K562 (cell line): ENCODE results near the gene SH3BP5. TPM values are rescaled to one million over a fixed set of nuclear protein-coding genes. Genes with fewer than 3 reads are reported as not detected.

Experiments used
- ATAC-seq: fragments of 200-7000 bp; cut with Tn5 transposase; 3 replicates; pipeline ENCODE4 v1.9.1; 2020; ENCODE audit warnings: moderate library complexity
- BruUV-seq: library from RNA; stranded (reverse); fragments of 400-500 nt; replicated peaks from 2 replicates; lab custom pipeline; 2021; lab: Mats Ljungman, UMichigan
- CTCF ChIA-PET: fragments of 300-600 bp; formaldehyde crosslinking; extraction: SDS; loops from one replicate; lab custom pipeline; 2021; ENCODE audit warnings: low intra/inter-chr PET ratio; lab: Yijun Ruan, JAX
- POLR2A ChIA-PET: fragments of 300-600, 350-650 bp; sonication (Branson Sonifier 250); formaldehyde crosslinking; extraction: SDS; loops from one replicate; lab custom pipeline; 2021; ENCODE audit warnings: antibody characterized with exemption, inconsistent platforms; lab: Yijun Ruan, JAX
- DNase-seq, 4 experiments: peaks; one replicate each; pipeline versions ENCODE4 v3.0.0 to v3.0.0-alpha.2; 2011 to 2018; ENCODE audit warnings: low spot score in 3 of 4, mixed read lengths in 3 of 4; ENCODE audit errors: extremely low read depth in 1 of 4
- FAIRE-seq: peaks from 2 replicates; lab custom pipeline; 2011; peaks lifted over from hg19 to GRCh38; lab: Jason Lieb, UNC
- H2AFZ ChIP-seq: 2 replicates; pipeline ENCODE4 v1.6.0; 2011; ENCODE audit warnings: low read depth, low read length, control low read depth, inconsistent platforms
- H3K27ac ChIP-seq: fragments of 200-600 bp; 3 replicates; pipeline ENCODE4 v1.8.0; 2011; ENCODE audit warnings: low read depth, mild to moderate bottlenecking, control low read depth, inconsistent platforms, low read length, moderate library complexity, mixed read lengths; ENCODE audit errors: extremely low read depth
- H3K27me3 ChIP-seq, 2 experiments: fragments of 300-600 bp in 1 of 2; 2 replicates in 1 of 2; 3 replicates in 1 of 2; pipeline versions ENCODE4 v1.6.0 to v1.8.0; 2011; ENCODE audit warnings: inconsistent platforms in 2 of 2, low read length in 2 of 2, mild to moderate bottlenecking in 1 of 2, mixed read lengths in 1 of 2, moderate library complexity in 1 of 2; ENCODE audit not compliant: control insufficient read depth in 2 of 2, insufficient read depth in 2 of 2
- H3K36me3 ChIP-seq: fragments of 300-600 bp; 3 replicates; pipeline ENCODE4 v1.8.0; 2011; ENCODE audit warnings: mild to moderate bottlenecking, low read length, inconsistent platforms; ENCODE audit not compliant: control insufficient read depth, insufficient read depth
- H3K4me1 ChIP-seq, 2 experiments: fragments of 200-600 bp in 1 of 2; replicated peaks in 1 of 2; 2 replicates in 1 of 2; 3 replicates in 1 of 2; pipeline versions ENCODE4 v1.5.1 to v1.8.0; 2011; ENCODE audit warnings: inconsistent platforms in 2 of 2, low read length in 2 of 2, mild to moderate bottlenecking in 1 of 2, mixed read lengths in 1 of 2, moderate library complexity in 1 of 2; ENCODE audit not compliant: control insufficient read depth in 2 of 2, insufficient read depth in 2 of 2
- H3K4me2 ChIP-seq: 2 replicates; pipeline ENCODE4 v1.6.1; 2011; ENCODE audit warnings: low read length, control low read depth, inconsistent platforms, mixed read lengths; ENCODE audit not compliant: insufficient read depth
- H3K4me3 ChIP-seq: fragments of 200-600 bp; sonication (generic), shearing (Covaris generic); 2 replicates; pipeline ENCODE4 v1.5.1; 2016; ENCODE audit warnings: control low read depth, inconsistent platforms
- H3K79me2 ChIP-seq: fragments of 200-600 bp; 3 replicates; pipeline ENCODE4 v1.8.0; 2011; ENCODE audit warnings: low read length, inconsistent platforms; ENCODE audit not compliant: control insufficient read depth, insufficient read depth
- H3K9ac ChIP-seq, 2 experiments: 2 replicates each; pipeline versions ENCODE4 v1.6.0 to v1.6.1; 2011; ENCODE audit warnings: low read depth in 2 of 2, low read length in 2 of 2, control low read depth in 1 of 2, inconsistent platforms in 1 of 2, mild to moderate bottlenecking in 1 of 2, mixed read lengths in 1 of 2; ENCODE audit not compliant: insufficient read depth in 1 of 2
- H3K9me1 ChIP-seq: one replicate; pipeline ENCODE4 v1.6.0; 2011; ENCODE audit warnings: inconsistent platforms, mild to moderate bottlenecking, low read length, moderate library complexity; ENCODE audit not compliant: control insufficient read depth, insufficient read depth
- H3K9me3 ChIP-seq: replicated peaks from 2 replicates; pipeline ENCODE4 v1.5.1; 2011; ENCODE audit warnings: low read depth, low read length, inconsistent platforms; ENCODE audit not compliant: control insufficient read depth, insufficient read depth
- H4K20me1 ChIP-seq: replicated peaks from 2 replicates; pipeline ENCODE4 v1.6.1; 2011; ENCODE audit warnings: low read length, inconsistent platforms, mixed read lengths; ENCODE audit not compliant: control insufficient read depth, insufficient read depth
- BHLHE40 ChIP-seq: IDR thresholded peaks from 2 replicates; pipeline ENCODE4 v1.6.1; 2011; ENCODE audit warnings: low read length, improper control_type of control experiment
- BMI1 ChIP-seq: fragments of 150-350 bp; IDR thresholded peaks from 2 replicates; pipeline ENCODE4 v1.6.1; 2014; ENCODE audit warnings: low read length
- CBFA2T3 ChIP-seq: fragments of 450-650 bp; IDR thresholded peaks from 2 replicates; pipeline ENCODE4 v1.6.1; 2017
- ESRRA ChIP-seq: fragments of 450-650 bp; IDR thresholded peaks from 2 replicates; pipeline ENCODE4 v1.6.1; 2014; ENCODE audit warnings: low read depth, mild to moderate bottlenecking, moderate library complexity, borderline replicate concordance
- EWSR1 ChIP-seq: fragments of 450-650 bp; IDR thresholded peaks from 2 replicates; pipeline ENCODE4 v1.6.1; 2018; ENCODE audit warnings: borderline replicate concordance, mild to moderate bottlenecking, low read depth, moderate library complexity; ENCODE audit not compliant: partially characterized antibody
- HNRNPH1 ChIP-seq: fragments of 200-400 bp; formaldehyde crosslinking; optimal IDR thresholded peaks from 2 replicates; pipeline ENCODE3; 2017; ENCODE audit warnings: low read depth, mild to moderate bottlenecking, low read length, moderate library complexity
- IRF2 ChIP-seq: sonication (generic); formaldehyde crosslinking; IDR thresholded peaks from 2 replicates; pipeline ENCODE4 v1.8.1; 2022; ENCODE audit warnings: mild to moderate bottlenecking, missing genetic modification reagents
- KLF13 ChIP-seq: fragments of 450-650 bp; IDR thresholded peaks from 2 replicates; pipeline ENCODE4 v1.6.1; 2016; ENCODE audit warnings: missing genetic modification characterization, low read depth, mild to moderate bottlenecking, missing compliant biosample characterization, moderate library complexity, borderline replicate concordance
- MED1 ChIP-seq: sonication (generic); formaldehyde crosslinking; IDR thresholded peaks from 2 replicates; pipeline ENCODE4 v1.8.1; 2023; ENCODE audit warnings: missing genetic modification reagents, borderline replicate concordance
- NFE2L1 ChIP-seq: fragments of 450-650 bp; IDR thresholded peaks from 2 replicates; pipeline ENCODE4 v1.6.1; 2016; ENCODE audit warnings: missing genetic modification characterization, low read depth, mild to moderate bottlenecking, missing compliant biosample characterization, moderate library complexity, borderline replicate concordance
- NRF1 ChIP-seq, 2 experiments: fragments of 450-650 bp; IDR thresholded peaks in 1 of 2; conservative IDR thresholded peaks in 1 of 2; 2 replicates each; pipeline ENCODE4 v1.6.1; 2014; ENCODE audit warnings: mild to moderate bottlenecking in 2 of 2
- SMAD4 ChIP-seq: fragments of 250-450 bp; sonication (Bioruptor Pico); conservative IDR thresholded peaks from 2 replicates; pipeline ENCODE4 v1.8.0; 2021; ENCODE audit warnings: inconsistent platforms, mild to moderate bottlenecking, moderate library complexity
- ZNF174 ChIP-seq: fragments of 250-450 bp; sonication (Bioruptor Pico); IDR thresholded peaks from 2 replicates; pipeline ENCODE4 v1.4.0; 2020; ENCODE audit warnings: mild to moderate bottlenecking
- WGBS: fragments of 100-300 bp; shearing (Covaris generic); methylation state at CpG from one replicate; pipeline ENCODE4 v1.1.6; 2016; ENCODE audit warnings: low coverage, mixed read lengths; ENCODE audit not compliant: insufficient coverage; ENCODE audit errors: missing lambda C conversion rate; 5-methylcytosine and 5-hydroxymethylcytosine counted together
- in situ Hi-C: fragments of 300-500 bp; cut with MboI; formaldehyde crosslinking; loops from 4 replicates; pipeline ENCODE4 v1.15.0; 2018; ENCODE audit warnings: inconsistent platforms, mixed read lengths
- intact Hi-C: fragments of 100-400 bp; cut with micrococcal nuclease; formaldehyde crosslinking; loops from 2 replicates; pipeline ENCODE4 v1.14.2; 2022
- polyA plus RNA-seq, 8 experiments: library from polyadenylated mRNA; depleted of rRNA in 4 of 8; stranded (reverse) in 5 of 8; unstranded in 3 of 8; fragments of >200 nt; fragmentation: Nextera tagmentation in 2 of 8; fragmentation: Illumina TruSeq in 1 of 8; extraction: Ambion mirVana in 2 of 8; extraction: Trizol in 1 of 8; gene quantifications; 2 replicates each; pipeline versions ENCODE4 v1.2.1 to v1.2.3, GENCODE V29; 2011 to 2014; ENCODE audit warnings: inconsistent platforms in 1 of 8, missing spikeins in 1 of 8
- total RNA-seq, 7 experiments: library from RNA; depleted of rRNA in 6 of 7; stranded (reverse); fragments of >200 nt in 6 of 7; fragmentation: Illumina TruSeq in 2 of 7; extraction: Trizol in 2 of 7; gene quantifications; 2 replicates each; pipeline versions ENCODE4 v1.2.1 to v1.2.3, GENCODE V29; 2011 to 2021; ENCODE audit warnings: low replicate concordance in 1 of 7
- TF ChIP-seq, protein P1 (sequence below): fragments of 450-650 bp; formaldehyde crosslinking; IDR thresholded peaks from 2 replicates; pipeline ENCODE4 v1.4.0; 2020; ENCODE audit warnings: mild to moderate bottlenecking, moderate library complexity
- TF ChIP-seq, protein P2 (sequence below): fragments of 450-650 bp; formaldehyde crosslinking; IDR thresholded peaks from 2 replicates; pipeline ENCODE4 v1.4.0; 2020; ENCODE audit warnings: mild to moderate bottlenecking, moderate library complexity

The SH3BP5 gene
- total and polyA plus RNA-seq, 9 of the 15 experiments (the other 6 are each of a cell fraction or from before 2014, with no cell fraction given): 2.9 to 29.0 (median 14.9) TPM

DNA sequence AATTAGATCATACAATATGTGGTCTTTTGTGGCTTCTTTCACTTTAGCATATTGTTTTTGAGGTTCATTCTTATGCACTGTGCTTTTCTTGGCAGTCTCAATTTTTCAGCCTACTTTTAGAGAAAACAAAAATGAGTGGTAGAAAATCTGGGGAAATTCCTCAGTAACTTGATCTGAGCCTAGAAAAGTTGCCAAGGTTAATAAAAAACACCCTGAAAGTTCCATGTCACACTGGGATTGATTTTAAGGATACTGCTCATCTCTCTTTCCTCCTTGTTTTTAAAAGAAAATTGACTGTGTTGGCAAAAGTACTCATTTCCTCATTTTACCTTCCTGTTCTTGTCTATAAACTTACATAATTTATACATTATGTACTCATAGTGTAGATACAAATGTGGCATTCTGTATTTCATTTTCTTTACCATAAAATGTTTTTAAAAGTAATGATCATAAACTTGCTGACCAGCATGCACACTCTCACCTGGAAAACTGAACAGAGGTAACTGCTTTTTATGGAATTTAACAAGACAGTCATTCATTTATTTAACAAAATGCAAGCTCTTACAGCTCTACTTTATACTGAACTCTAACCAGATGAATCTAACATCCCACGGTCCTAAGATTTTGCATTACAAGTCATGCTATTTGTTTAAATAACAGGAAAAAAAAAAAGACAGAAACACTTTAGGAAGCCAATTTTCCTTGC is 28.6 kb upstream of the SH3BP5 start:
- 17% methylated on average over 1 of the region's 1 CpG for WGBS
- Histone ChIP-seq H3K4me3 (no peak overlapping the region), H3K9ac (no peak overlapping the region), H3K4me2 (no peak overlapping the region), H2AFZ (no peak overlapping the region), H3K27me3 (no peaks in the 10 kb centered on the region), H4K20me1 (no peaks in the 10 kb centered on the region), H3K9me1 (no peaks in the 10 kb centered on the region), H3K79me2 (no peaks in the 10 kb centered on the region), H3K4me1 (peaks cover 5 to 6% of the 10 kb centered on the region in 2 experiments; a peak in 3 of 5 replicates), H3K27ac (no peak overlapping the region), H3K9me3 (no peaks in the 10 kb centered on the region), H3K36me3 (no peaks in the 10 kb centered on the region)
- intact Hi-C loops: no loop called here
- in situ Hi-C loops: no loop called here
- DNase-seq (no peak), ATAC-seq (no peak), FAIRE-seq (no peak)
- ChIA-PET CTCF (no interaction called here), POLR2A (interaction anchor here (1.0 kb wide), 1 partner anchor 9 kb away, joined by 4 read pairs; no protein-coding TSS in a partner anchor)
- BruUV-seq: no TSS peak
- no peak for TF ChIP-seq KLF13 (tag)
- no peak for TF ChIP-seq BMI1
- no peak for TF ChIP-seq NRF1 (conservative IDR thresholded peaks at IDR 0.05 in 1 of 2, IDR thresholded peaks at IDR 0.05 in 1 of 2)
- TF ChIP-seq HNRNPH1: no peak
- TF ChIP-seq ZNF174 (CRISPR knock-in tag): no peak
- TF ChIP-seq, protein P1, sequence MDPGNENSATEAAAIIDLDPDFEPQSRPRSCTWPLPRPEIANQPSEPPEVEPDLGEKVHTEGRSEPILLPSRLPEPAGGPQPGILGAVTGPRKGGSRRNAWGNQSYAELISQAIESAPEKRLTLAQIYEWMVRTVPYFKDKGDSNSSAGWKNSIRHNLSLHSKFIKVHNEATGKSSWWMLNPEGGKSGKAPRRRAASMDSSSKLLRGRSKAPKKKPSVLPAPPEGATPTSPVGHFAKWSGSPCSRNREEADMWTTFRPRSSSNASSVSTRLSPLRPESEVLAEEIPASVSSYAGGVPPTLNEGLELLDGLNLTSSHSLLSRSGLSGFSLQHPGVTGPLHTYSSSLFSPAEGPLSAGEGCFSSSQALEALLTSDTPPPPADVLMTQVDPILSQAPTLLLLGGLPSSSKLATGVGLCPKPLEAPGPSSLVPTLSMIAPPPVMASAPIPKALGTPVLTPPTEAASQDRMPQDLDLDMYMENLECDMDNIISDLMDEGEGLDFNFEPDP (CRISPR knock-in tag): no peak
- no peak for TF ChIP-seq ESRRA
- TF ChIP-seq, protein P2, sequence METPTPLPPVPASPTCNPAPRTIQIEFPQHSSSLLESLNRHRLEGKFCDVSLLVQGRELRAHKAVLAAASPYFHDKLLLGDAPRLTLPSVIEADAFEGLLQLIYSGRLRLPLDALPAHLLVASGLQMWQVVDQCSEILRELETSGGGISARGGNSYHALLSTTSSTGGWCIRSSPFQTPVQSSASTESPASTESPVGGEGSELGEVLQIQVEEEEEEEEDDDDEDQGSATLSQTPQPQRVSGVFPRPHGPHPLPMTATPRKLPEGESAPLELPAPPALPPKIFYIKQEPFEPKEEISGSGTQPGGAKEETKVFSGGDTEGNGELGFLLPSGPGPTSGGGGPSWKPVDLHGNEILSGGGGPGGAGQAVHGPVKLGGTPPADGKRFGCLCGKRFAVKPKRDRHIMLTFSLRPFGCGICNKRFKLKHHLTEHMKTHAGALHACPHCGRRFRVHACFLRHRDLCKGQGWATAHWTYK (CRISPR knock-in tag): no peak
- TF ChIP-seq NFE2L1: no peak
- TF ChIP-seq SMAD4: no peak
- no peak for TF ChIP-seq MED1 (CRISPR knock-in tag)
- no peak for TF ChIP-seq EWSR1
- no peak for TF ChIP-seq BHLHE40
- no peak for TF ChIP-seq IRF2 (CRISPR knock-in tag)
- no peak for TF ChIP-seq CBFA2T3
